GM18858 (cell line): ENCODE data around the gene FKBP6.
"Not testable (repeated sequence)": the region's sequence is repeated elsewhere in the genome, so short reads cannot be mapped to it uniquely, and the experiment has no call there.

Experiments
- ATAC-seq: cut with Tn5 transposase; IDR thresholded peaks from one replicate; pipeline ENCODE4 v1.9.1; 2021; ENCODE audit not compliant: unreplicated experiment

The FKBP6 gene

GRCh38 chr7:73327922-73328321 is at the start of gene FKBP6, which contains the start of gene TRIM50:
TSS of gene FKBP6 (plus strand) at chr7:73328161. CDS start at chr7:73328429, 268 bp downstream.
TSS of gene TRIM50 (minus strand) at chr7:73328082. CDS start at chr7:73324787, 3,295 bp downstream.
- ATAC-seq = not testable (repeated sequence)

- ATAC-seq = not testable (repeated sequence)
Measured at GRCh38 chr7:73297235-73297634, 30.7 kb upstream of the FKBP6 start.

GRCh38 chr7:73297706-73298105 is 30.3 kb upstream of the FKBP6 start:
- not testable (repeated sequence) for ATAC-seq

- not testable (repeated sequence) for ATAC-seq
Measured at GRCh38 chr7:73299812-73300211, 28.1 kb upstream of the FKBP6 start.

- ATAC-seq = not testable (repeated sequence)
Measured at GRCh38 chr7:73301108-73301507, 26.9 kb upstream of the FKBP6 start.

- ATAC-seq = not testable (repeated sequence)
Measured at GRCh38 chr7:73302846-73303245, 25.1 kb upstream of the FKBP6 start.

- ATAC-seq = no peak
Measured at GRCh38 chr7:73303546-73303945, 24.4 kb upstream of the FKBP6 start.

- ATAC-seq = no peak
Measured at GRCh38 chr7:73304071-73304470, 23.9 kb upstream of the FKBP6 start.

GRCh38 chr7:73304612-73305387 is 23.2 kb upstream of the FKBP6 start:
- not testable (repeated sequence) for ATAC-seq

- ATAC-seq = no peak
Measured at GRCh38 chr7:73307436-73307835, 20.5 kb upstream of the FKBP6 start.

GRCh38 chr7:73308074-73308664 is 19.8 kb upstream of the FKBP6 start:
- peak; percentile 33 for ATAC-seq

- peak; percentile 89 for ATAC-seq
Measured at GRCh38 chr7:73308665-73309214, 19.2 kb upstream of the FKBP6 start, which contains the start of gene NSUN5. TSS of gene NSUN5 (minus strand) at chr7:73308826. CDS start at chr7:73308790, 36 bp downstream.

- ATAC-seq = not testable (repeated sequence)
Measured at GRCh38 chr7:73311421-73311820, 16.5 kb upstream of the FKBP6 start.

GRCh38 chr7:73312831-73313520 is 15.0 kb upstream of the FKBP6 start:
- ATAC-seq = no peak

- ATAC-seq = no peak
Measured at GRCh38 chr7:73313521-73313906, 14.4 kb upstream of the FKBP6 start.

- ATAC-seq = no peak
Measured at GRCh38 chr7:73314271-73314670, 13.7 kb upstream of the FKBP6 start.

- ATAC-seq = no peak
Measured at GRCh38 chr7:73316521-73316920, 11.4 kb upstream of the FKBP6 start.

GRCh38 chr7:73318656-73319204 is 9.2 kb upstream of the FKBP6 start:
- not testable (repeated sequence) for ATAC-seq

- ATAC-seq = not testable (repeated sequence)
Measured at GRCh38 chr7:73319541-73319940, 8.4 kb upstream of the FKBP6 start.

GRCh38 chr7:73320009-73320408 is 8.0 kb upstream of the FKBP6 start:
- not testable (repeated sequence) for ATAC-seq
